Left ventricle myocardium inferior (tissue), 1 donor: ENCODE measurements around the gene GABRG3. TPM values are rescaled to one million over a fixed set of nuclear protein-coding genes. Genes with fewer than 3 reads are reported as not detected.

Source experiments
- DNase-seq: peaks from one replicate; pipeline ENCODE4 v3.0.0-alpha.2; 2020
- H3K27ac ChIP-seq: fragments of 200-600 bp; replicated peaks from 2 replicates; pipeline ENCODE4 v1.8.0; 2021
- H3K27me3 ChIP-seq: fragments of 200-600 bp; 2 replicates; pipeline ENCODE4 v1.8.0; 2021; ENCODE audit warnings: low read depth
- H3K36me3 ChIP-seq: fragments of 200-600 bp; 2 replicates; pipeline ENCODE4 v1.8.0; 2021
- H3K4me1 ChIP-seq: fragments of 200-600 bp; 2 replicates; pipeline ENCODE4 v1.8.0; 2021
- H3K4me3 ChIP-seq: fragments of 200-600 bp; 2 replicates; pipeline ENCODE4 v1.8.0; 2021; ENCODE audit warnings: mild to moderate bottlenecking, moderate library complexity
- H3K9me3 ChIP-seq: fragments of 200-600 bp; replicated peaks from 2 replicates; pipeline ENCODE4 v1.8.0; 2021
- intact Hi-C: fragments of 100-400 bp; cut with micrococcal nuclease; formaldehyde crosslinking; loops from one replicate; pipeline ENCODE4 v1.11.0; 2022
- total RNA-seq: library from RNA; stranded (reverse); fragmentation: NEBNext Ultra II Directional; extraction: Animal tissue kit (Norgen Biotek cat#: 25700); gene quantifications from one replicate; pipeline ENCODE4 v1.2.1, GENCODE V29; 2021
- TF ChIP-seq, protein P1 (sequence below): fragments of 200-600 bp; IDR thresholded peaks from 2 replicates; pipeline ENCODE4 v1.8.0; 2021; ENCODE audit warnings: antibody characterized with exemption, mild to moderate bottlenecking, borderline replicate concordance
- donor health status: DM: no; HTN: yes; CAD: no; lungs with severe emphysema.

The GABRG3 gene
- total RNA-seq, 1 donor from 2014 or later: not detected

DNA sequence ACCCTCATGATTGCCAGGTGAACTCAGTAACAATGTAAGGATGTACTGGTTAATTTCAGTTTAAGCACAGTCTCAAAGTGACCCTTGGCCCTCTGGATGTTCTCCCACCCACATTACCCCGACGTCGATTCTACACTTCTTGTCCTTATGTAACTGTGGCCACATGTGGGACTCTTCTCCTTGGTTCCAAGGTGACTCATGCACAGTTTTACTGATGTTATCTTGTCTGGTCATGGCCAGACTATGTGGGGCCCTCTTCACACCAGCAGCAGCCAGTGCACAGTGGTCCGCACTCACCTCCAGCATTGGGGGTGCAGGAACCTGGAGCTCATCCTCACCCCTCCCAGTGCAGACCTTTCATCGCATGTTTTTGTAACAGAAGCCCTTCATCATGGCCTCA is 608.8 kb downstream of the GABRG3 start:
- intact Hi-C loops: no loop called here

DNA sequence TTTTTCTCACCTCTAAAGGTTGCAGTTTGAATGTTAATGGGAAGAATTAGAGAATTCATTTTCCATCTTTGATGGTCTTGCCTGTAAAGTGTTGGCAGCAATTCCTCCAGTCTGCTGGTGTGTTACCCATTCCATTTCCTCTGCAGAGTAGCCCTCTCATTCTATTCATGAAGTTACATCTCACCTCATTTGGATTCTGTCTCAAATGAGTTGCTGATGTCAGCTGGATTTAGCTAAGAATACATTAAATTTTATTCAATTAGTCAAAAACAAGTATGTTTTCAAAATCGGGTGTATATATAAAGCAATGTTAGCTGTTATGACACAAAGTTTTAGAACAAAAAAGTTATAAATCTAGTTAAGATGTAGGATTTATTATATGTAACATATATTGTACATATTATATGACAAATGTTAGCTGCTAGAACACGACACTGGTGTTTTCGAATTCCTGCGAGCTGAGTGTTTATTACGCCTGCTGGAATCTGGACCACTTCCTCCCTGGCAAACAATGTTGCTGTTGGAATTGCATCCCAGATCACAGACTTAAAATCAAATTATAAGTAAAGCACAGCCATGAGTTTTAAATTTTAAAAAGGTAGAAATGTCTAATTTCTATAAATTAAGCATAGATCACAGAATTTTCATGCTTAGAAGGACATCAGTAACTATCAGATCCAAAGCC is 611.9 kb downstream of the GABRG3 start:
- no peak for DNase-seq
- no peaks in the 10 kb centered on the region for H3K4me1 ChIP-seq
- TF ChIP-seq, protein P1, sequence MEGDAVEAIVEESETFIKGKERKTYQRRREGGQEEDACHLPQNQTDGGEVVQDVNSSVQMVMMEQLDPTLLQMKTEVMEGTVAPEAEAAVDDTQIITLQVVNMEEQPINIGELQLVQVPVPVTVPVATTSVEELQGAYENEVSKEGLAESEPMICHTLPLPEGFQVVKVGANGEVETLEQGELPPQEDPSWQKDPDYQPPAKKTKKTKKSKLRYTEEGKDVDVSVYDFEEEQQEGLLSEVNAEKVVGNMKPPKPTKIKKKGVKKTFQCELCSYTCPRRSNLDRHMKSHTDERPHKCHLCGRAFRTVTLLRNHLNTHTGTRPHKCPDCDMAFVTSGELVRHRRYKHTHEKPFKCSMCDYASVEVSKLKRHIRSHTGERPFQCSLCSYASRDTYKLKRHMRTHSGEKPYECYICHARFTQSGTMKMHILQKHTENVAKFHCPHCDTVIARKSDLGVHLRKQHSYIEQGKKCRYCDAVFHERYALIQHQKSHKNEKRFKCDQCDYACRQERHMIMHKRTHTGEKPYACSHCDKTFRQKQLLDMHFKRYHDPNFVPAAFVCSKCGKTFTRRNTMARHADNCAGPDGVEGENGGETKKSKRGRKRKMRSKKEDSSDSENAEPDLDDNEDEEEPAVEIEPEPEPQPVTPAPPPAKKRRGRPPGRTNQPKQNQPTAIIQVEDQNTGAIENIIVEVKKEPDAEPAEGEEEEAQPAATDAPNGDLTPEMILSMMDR: no peak

More for the DNA sequence above, 608.8 kb downstream of the GABRG3 start:
- no peak overlapping the region for H3K27ac ChIP-seq
- peaks cover 2% of the 10 kb centered on the region for H3K27me3 ChIP-seq
- DNase-seq: no peak
- no peaks in the 10 kb centered on the region for H3K4me1 ChIP-seq
- TF ChIP-seq, protein P1: no peak
- H3K9me3 ChIP-seq: peaks cover 16% of the 10 kb centered on the region
- H3K4me3 ChIP-seq: no peak overlapping the region
- no peaks in the 10 kb centered on the region for H3K36me3 ChIP-seq

DNA sequence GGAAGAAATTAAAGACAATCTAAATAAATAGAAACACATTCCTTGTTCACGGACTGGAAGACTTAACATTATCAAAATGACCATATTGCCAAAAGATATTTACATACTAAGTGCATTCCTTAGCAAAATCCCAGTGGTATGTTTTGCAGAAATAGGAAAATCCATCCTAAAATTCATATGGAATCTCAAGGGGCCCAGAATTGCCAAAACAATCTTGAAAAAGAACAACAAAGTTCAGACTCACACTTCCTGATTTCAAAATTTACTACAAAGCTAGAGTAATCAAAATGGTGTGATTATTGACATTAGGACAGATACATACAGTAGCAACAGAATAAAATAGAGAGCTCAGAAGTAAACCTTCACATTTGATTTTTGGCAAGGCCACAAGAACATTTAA is 612.7 kb downstream of the GABRG3 start:
- Histone ChIP-seq H3K9me3 (peaks cover 7% of the 10 kb centered on the region), H3K36me3 (no peaks in the 10 kb centered on the region), H3K27ac (no peak overlapping the region), H3K27me3 (peaks cover 12% of the 10 kb centered on the region), H3K4me1 (no peaks in the 10 kb centered on the region), H3K4me3 (no peak overlapping the region)
- intact Hi-C loops: no loop called here
- TF ChIP-seq, protein P1: no peak
- no peak for DNase-seq

More for the DNA sequence above, 611.9 kb downstream of the GABRG3 start:
- no peak overlapping the region for H3K27ac ChIP-seq
- no peaks in the 10 kb centered on the region for H3K36me3 ChIP-seq
- no peak overlapping the region for H3K4me3 ChIP-seq
- intact Hi-C loops: no loop called here
- H3K27me3 ChIP-seq: peaks cover 8% of the 10 kb centered on the region
- H3K9me3 ChIP-seq: peaks cover 15% of the 10 kb centered on the region

DNA sequence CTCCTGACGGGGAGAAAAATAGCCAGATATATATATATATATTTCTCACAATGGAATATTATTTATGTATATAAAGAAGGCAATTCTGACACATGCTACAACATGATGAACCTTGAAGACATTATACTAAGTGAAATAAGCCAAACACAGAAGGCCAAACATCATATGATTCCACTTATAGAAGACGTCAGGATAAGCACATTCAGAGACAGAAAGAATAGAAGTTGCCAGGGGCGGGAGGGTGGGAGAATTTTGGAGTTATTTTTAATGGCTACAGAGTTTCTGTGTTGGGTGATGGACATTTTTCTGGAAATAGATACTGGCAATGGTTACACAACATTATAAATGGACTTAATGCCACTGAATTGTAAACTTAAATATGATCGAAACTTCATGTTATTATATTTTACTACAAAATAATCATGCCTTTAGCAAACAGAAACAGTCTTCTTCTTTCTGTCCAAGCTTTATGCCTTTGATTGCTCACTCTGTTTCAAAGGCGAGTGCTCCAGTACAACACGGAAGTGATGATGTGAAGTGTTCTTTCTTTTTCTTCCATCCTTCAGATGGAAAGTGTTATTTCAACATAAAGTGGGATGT is 614.2 kb downstream of the GABRG3 start:
- Histone ChIP-seq H3K27me3 (peaks cover 20% of the 10 kb centered on the region), H3K9me3 (no peaks in the 10 kb centered on the region), H3K4me3 (no peak overlapping the region), H3K4me1 (no peaks in the 10 kb centered on the region), H3K27ac (no peak overlapping the region), H3K36me3 (no peaks in the 10 kb centered on the region)
- intact Hi-C loops: no loop called here
- DNase-seq: no peak
- TF ChIP-seq, protein P1: no peak

DNA sequence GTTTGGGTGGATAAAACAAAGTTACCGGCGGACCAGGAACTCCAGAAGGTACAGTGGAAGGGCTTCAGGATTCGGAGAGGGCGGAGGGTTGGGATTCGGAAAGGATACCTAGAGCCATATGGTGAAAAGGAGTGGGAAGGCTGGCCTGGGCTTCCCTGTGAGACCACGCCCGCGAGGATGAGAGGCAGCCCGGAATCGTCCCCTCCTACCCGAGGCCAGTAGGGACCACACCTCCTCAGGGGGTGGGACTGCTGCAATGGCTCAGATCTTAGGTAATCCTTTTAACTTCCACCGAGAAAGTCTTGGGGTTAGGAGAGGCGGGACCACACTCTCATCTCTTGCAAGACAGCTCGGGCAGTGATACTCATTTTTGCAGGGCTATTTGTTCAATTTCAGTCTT is 616.8 kb downstream of the GABRG3 start:
- intact Hi-C loops: no loop called here
- Histone ChIP-seq H3K4me3 (no peak overlapping the region), H3K9me3 (no peaks in the 10 kb centered on the region), H3K27me3 (peaks cover 36% of the 10 kb centered on the region), H3K36me3 (no peaks in the 10 kb centered on the region), H3K27ac (no peak overlapping the region), H3K4me1 (no peaks in the 10 kb centered on the region)
- no peak for DNase-seq
- TF ChIP-seq, protein P1: no peak
